Measurements from ENCODE around the gene PTPN18.

PTPN18 gene

GRCh38 chr2:130375291-130376266, 19.7 kb downstream of the PTPN18 start:
- DNase-seq (ENCODE audit: low read depth) = peak; percentile 40
- TF ChIP-seq CTCF (conservative IDR thresholded peaks at IDR 0.05; ENCODE audit: control insufficient read depth, insufficient read depth, low read depth, low read length) = no peak
- H3K4me3 ChIP-seq (ENCODE audit: control insufficient read depth, low read depth, low read length) = no peak overlapping the region

- no peak for DNase-seq (ENCODE audit: low read depth)
- peak; percentile 22 for TF ChIP-seq CTCF (conservative IDR thresholded peaks at IDR 0.05; ENCODE audit: control insufficient read depth, insufficient read depth, low read depth, low read length)
These were observed 20.8 kb downstream of the PTPN18 start for GRCh38 chr2:130376433-130377293.

GRCh38 chr2:130377491-130377890, 21.6 kb downstream of the PTPN18 start:
- no peak for TF ChIP-seq CTCF (conservative IDR thresholded peaks at IDR 0.05; ENCODE audit: control insufficient read depth, insufficient read depth, low read depth, low read length)
- no peak for DNase-seq (ENCODE audit: low read depth)
- no peak overlapping the region for H3K4me3 ChIP-seq (ENCODE audit: control insufficient read depth, low read depth, low read length)

More at GRCh38 chr2:130376433-130377293, 20.8 kb downstream of the PTPN18 start:
- H3K4me3 ChIP-seq (ENCODE audit: control insufficient read depth, low read depth, low read length) = no peak overlapping the region

GRCh38 chr2:130378206-130378897, 22.5 kb downstream of the PTPN18 start:
- DNase-seq (ENCODE audit: low read depth) = no peak
- no peak overlapping the region for H3K4me3 ChIP-seq (ENCODE audit: control insufficient read depth, low read depth, low read length)
- TF ChIP-seq CTCF (conservative IDR thresholded peaks at IDR 0.05; ENCODE audit: control insufficient read depth, insufficient read depth, low read depth, low read length) = no peak

- H3K4me3 ChIP-seq (ENCODE audit: control insufficient read depth, low read depth, low read length) = no peak overlapping the region
- DNase-seq (ENCODE audit: low read depth) = no peak
- no peak for TF ChIP-seq CTCF (conservative IDR thresholded peaks at IDR 0.05; ENCODE audit: control insufficient read depth, insufficient read depth, low read depth, low read length)
These were observed 23.0 kb downstream of the PTPN18 start for GRCh38 chr2:130378898-130379214.
